ENCODE results near the gene KLHL33. TPM values are rescaled to one million over a fixed set of nuclear protein-coding genes. Genes with fewer than 3 reads are reported as not detected.

Gene KLHL33
- total RNA-seq, 2 donors from 2014 or later: 0.05 TPM

- Histone ChIP-seq H3K4me3 (no peak overlapping the region), H3K27me3 (no peaks in the 10 kb centered on the region), H3K9ac (ENCODE audit: low read depth in 2 of 2, low read length in 2 of 2) (no peak overlapping the region), H3K4me1 (no peaks in the 10 kb centered on the region), H3K27ac (no peak overlapping the region), H3K36me3 (peaks cover 55% of the 10 kb centered on the region), H3K9me3 (no peaks in the 10 kb centered on the region)
- intact Hi-C loops (cut with DNase I): no loop called here
- no peak for DNase-seq
- TF ChIP-seq CTCF (IDR thresholded peaks at IDR 0.05): no peak
Observed at GRCh38 chr14:20384321-20384720, 51.6 kb downstream of the KLHL33 start.

GRCh38 chr14:20383636-20384035 lies 52.3 kb downstream of the KLHL33 start:
- Histone ChIP-seq H3K27ac (no peak overlapping the region), H3K4me1 (no peaks in the 10 kb centered on the region), H3K36me3 (peaks cover 61% of the 10 kb centered on the region), H3K9ac (ENCODE audit: low read depth in 2 of 2, low read length in 2 of 2) (no peak overlapping the region), H3K9me3 (no peaks in the 10 kb centered on the region), H3K27me3 (no peaks in the 10 kb centered on the region), H3K4me3 (no peak overlapping the region)
- DNase-seq: no peak
- TF ChIP-seq CTCF (IDR thresholded peaks at IDR 0.05): no peak
- intact Hi-C loops (cut with DNase I): no loop called here

GRCh38 chr14:20383032-20383431 lies 52.9 kb downstream of the KLHL33 start:
- Histone ChIP-seq H3K36me3 (peaks cover 64% of the 10 kb centered on the region), H3K4me3 (no peak overlapping the region), H3K27ac (no peak overlapping the region), H3K27me3 (no peaks in the 10 kb centered on the region), H3K9ac (ENCODE audit: low read depth in 2 of 2, low read length in 2 of 2) (no peak overlapping the region), H3K9me3 (no peaks in the 10 kb centered on the region), H3K4me1 (no peaks in the 10 kb centered on the region)
- intact Hi-C loops (cut with DNase I): no loop called here
- TF ChIP-seq CTCF (IDR thresholded peaks at IDR 0.05): no peak
- no peak for DNase-seq

GRCh38 chr14:20382526-20382925 lies 53.4 kb downstream of the KLHL33 start:
- no peak for TF ChIP-seq CTCF (IDR thresholded peaks at IDR 0.05)
- Histone ChIP-seq H3K9me3 (no peaks in the 10 kb centered on the region), H3K27me3 (no peaks in the 10 kb centered on the region), H3K36me3 (peaks cover 59% of the 10 kb centered on the region), H3K27ac (no peak overlapping the region), H3K4me3 (no peak overlapping the region), H3K9ac (ENCODE audit: low read depth in 2 of 2, low read length in 2 of 2) (no peak overlapping the region), H3K4me1 (no peaks in the 10 kb centered on the region)
- no peak for DNase-seq
- intact Hi-C loops (cut with DNase I): no loop called here

- H3K9me3 ChIP-seq: no peaks in the 10 kb centered on the region
- H3K9ac ChIP-seq (ENCODE audit: low read depth in 2 of 2, low read length in 2 of 2): no peak overlapping the region
- no peak for DNase-seq
- H3K4me1 ChIP-seq: no peaks in the 10 kb centered on the region
- no peaks in the 10 kb centered on the region for H3K27me3 ChIP-seq
- no peak overlapping the region for H3K4me3 ChIP-seq
- no peak overlapping the region for H3K27ac ChIP-seq
- intact Hi-C loops (cut with DNase I): no loop called here
- no peak for TF ChIP-seq CTCF (IDR thresholded peaks at IDR 0.05)
- peaks cover 62% of the 10 kb centered on the region for H3K36me3 ChIP-seq
Observed at GRCh38 chr14:20381341-20381740, 54.6 kb downstream of the KLHL33 start.

- intact Hi-C loops (cut with DNase I): no loop called here
- Histone ChIP-seq H3K27me3 (no peaks in the 10 kb centered on the region), H3K4me3 (no peak overlapping the region), H3K9ac (ENCODE audit: low read depth in 2 of 2, low read length in 2 of 2) (no peak overlapping the region), H3K9me3 (no peaks in the 10 kb centered on the region), H3K36me3 (peaks cover 62% of the 10 kb centered on the region), H3K27ac (no peak overlapping the region), H3K4me1 (no peaks in the 10 kb centered on the region)
- no peak for DNase-seq
- TF ChIP-seq CTCF (IDR thresholded peaks at IDR 0.05): no peak
Observed at GRCh38 chr14:20380681-20381080, 55.3 kb downstream of the KLHL33 start.
